ENCODE results near the gene POLQ.

POLQ gene

GRCh38 chr3:121436641-121437040 lies 109.1 kb downstream of the POLQ start:
- H3K4me3 ChIP-seq (ENCODE audit: low read depth, low read length), result no peak overlapping the region
- no peak for TF ChIP-seq CTCF (IDR thresholded peaks at IDR 0.05; ENCODE audit: control insufficient read depth, extremely low read depth, insufficient read depth)
- peak; percentile 82 for DNase-seq (ENCODE audit: low read depth)

- no peak for DNase-seq (ENCODE audit: low read depth)
- no peak for TF ChIP-seq CTCF (IDR thresholded peaks at IDR 0.05; ENCODE audit: control insufficient read depth, extremely low read depth, insufficient read depth)
- no peak overlapping the region for H3K4me3 ChIP-seq (ENCODE audit: low read depth, low read length)
Observed at GRCh38 chr3:121436074-121436473, 109.7 kb downstream of the POLQ start.

- no peak for DNase-seq (ENCODE audit: low read depth)
- no peak overlapping the region for H3K4me3 ChIP-seq (ENCODE audit: low read depth, low read length)
- no peak for TF ChIP-seq CTCF (IDR thresholded peaks at IDR 0.05; ENCODE audit: control insufficient read depth, extremely low read depth, insufficient read depth)
Observed at GRCh38 chr3:121431726-121432517, 113.9 kb downstream of the POLQ start.

- TF ChIP-seq CTCF (IDR thresholded peaks at IDR 0.05; ENCODE audit: control insufficient read depth, extremely low read depth, insufficient read depth), result no peak
- H3K4me3 ChIP-seq (ENCODE audit: low read depth, low read length), result no peak overlapping the region
- no peak for DNase-seq (ENCODE audit: low read depth)
Observed at GRCh38 chr3:121430664-121431215, 115.0 kb downstream of the POLQ start.

GRCh38 chr3:121424549-121424948 lies 121.2 kb downstream of the POLQ start:
- no peak for DNase-seq (ENCODE audit: low read depth)
- H3K4me3 ChIP-seq (ENCODE audit: low read depth, low read length), result no peak overlapping the region
- no peak for TF ChIP-seq CTCF (IDR thresholded peaks at IDR 0.05; ENCODE audit: control insufficient read depth, extremely low read depth, insufficient read depth)

GRCh38 chr3:121418182-121418581 lies 127.6 kb downstream of the POLQ start:
- H3K4me3 ChIP-seq (ENCODE audit: low read depth, low read length), result no peak overlapping the region
- no peak for TF ChIP-seq CTCF (IDR thresholded peaks at IDR 0.05; ENCODE audit: control insufficient read depth, extremely low read depth, insufficient read depth)
- no peak for DNase-seq (ENCODE audit: low read depth)
